NCI-H1105 (cell line): Measurements from ENCODE around the gene CACNA1D.

ENCODE experiments used
- DNase-seq: peaks from one replicate; lab custom pipeline; 2025; lab: John Stamatoyannopoulos, UW

CACNA1D gene

GRCh38 chr3:53822331-53822741 is 327.9 kb downstream of the CACNA1D start:
- no peak for DNase-seq

- no peak for DNase-seq
Measured at GRCh38 chr3:53823026-53823955, 328.9 kb downstream of the CACNA1D start.

GRCh38 chr3:53823956-53824657 is 329.7 kb downstream of the CACNA1D start:
- no peak for DNase-seq

DNA sequence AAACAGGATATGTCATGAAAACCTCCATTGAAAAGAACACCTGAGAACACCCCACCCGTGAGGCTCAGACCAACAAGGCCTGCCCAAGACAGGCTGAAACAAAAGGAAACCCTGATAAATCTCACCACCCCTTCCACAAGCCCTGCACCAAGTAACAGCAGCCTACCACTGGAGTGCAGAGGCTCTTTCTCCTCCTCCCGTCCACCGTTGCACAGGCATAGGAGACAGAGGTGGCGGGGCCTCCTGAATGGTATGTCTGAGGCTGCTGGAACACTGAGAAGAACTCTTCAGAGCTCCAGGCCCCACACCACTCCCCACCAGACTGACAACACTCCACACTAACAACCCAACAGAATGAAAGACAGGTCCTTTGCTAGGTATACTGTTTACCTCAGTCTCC is 330.4 kb downstream of the CACNA1D start:
- DNase-seq: no peak

DNA sequence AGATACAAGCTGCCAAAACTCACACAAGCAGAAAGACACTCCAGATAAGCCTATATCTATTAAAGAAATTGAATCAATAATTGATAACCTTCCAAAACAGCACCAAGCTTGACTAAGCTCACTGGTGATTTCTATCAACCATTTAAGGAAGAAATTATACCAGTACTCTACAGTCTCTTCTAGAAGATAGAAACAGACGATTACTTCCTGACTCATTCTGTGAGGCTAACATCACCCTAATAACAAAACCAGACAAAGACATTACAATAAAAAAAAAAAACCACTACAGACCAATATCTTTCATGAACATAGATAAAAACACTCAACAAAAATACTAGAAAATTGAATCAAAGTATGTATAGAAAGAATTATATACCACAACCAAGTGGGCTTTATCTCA is 331.6 kb downstream of the CACNA1D start:
- no peak for DNase-seq

DNA sequence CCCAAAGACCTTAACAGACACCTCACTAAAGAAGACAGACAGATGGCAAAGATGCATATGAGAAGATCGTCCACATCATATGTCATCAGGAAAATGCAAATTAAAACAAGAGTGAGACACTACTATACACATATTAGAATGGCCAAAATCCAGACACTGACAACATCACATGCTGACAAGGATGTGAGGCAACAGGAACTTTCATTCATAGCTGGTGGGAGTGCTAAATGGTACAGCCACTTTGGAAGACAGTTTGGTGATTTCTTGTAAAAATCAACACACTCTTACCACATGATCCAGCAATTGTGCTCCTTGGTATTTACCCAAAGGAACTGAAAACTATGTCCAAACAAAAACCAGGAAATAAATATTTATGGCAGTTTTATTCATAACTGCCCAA is 334.2 kb downstream of the CACNA1D start:
- DNase-seq: no peak

GRCh38 chr3:53829605-53830004 is 335.2 kb downstream of the CACNA1D start:
- no peak for DNase-seq

DNA sequence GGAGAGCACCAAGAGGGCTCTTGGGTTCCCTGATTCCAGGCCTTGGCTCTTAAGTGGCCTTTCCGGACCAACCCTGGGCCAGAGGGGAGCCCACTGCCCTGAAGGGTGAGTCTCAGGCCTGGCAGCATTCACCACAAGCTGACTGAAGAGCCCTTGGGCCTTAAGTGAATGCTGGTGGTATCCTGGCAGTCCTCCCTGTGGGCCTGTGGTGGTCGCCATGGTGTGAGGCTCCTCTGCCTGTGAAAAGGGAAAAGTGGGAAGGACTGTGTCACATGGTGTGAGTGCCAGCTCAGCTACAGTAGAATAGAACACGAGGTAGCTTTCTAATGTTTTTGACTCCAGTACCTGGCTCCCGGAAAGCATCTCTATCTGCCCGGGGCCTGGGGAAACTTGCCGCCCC is 336.5 kb downstream of the CACNA1D start:
- DNase-seq: no peak

GRCh38 chr3:53833053-53833645 is 338.7 kb downstream of the CACNA1D start:
- no peak for DNase-seq

- no peak for DNase-seq
Measured at GRCh38 chr3:53833700-53834099, 339.3 kb downstream of the CACNA1D start.

- DNase-seq: no peak
Measured at GRCh38 chr3:53834429-53835095, 340.2 kb downstream of the CACNA1D start.

- no peak for DNase-seq
Measured at GRCh38 chr3:53835257-53835656, 340.8 kb downstream of the CACNA1D start.

- no peak for DNase-seq
Measured at GRCh38 chr3:53836084-53836872, 341.9 kb downstream of the CACNA1D start.

- no peak for DNase-seq
Measured at GRCh38 chr3:53837331-53837730, 342.9 kb downstream of the CACNA1D start.

- DNase-seq: no peak
Measured at GRCh38 chr3:53841296-53841695, 346.9 kb downstream of the CACNA1D start.

GRCh38 chr3:53842436-53843194 is 348.2 kb downstream of the CACNA1D start:
- DNase-seq: no peak

DNA sequence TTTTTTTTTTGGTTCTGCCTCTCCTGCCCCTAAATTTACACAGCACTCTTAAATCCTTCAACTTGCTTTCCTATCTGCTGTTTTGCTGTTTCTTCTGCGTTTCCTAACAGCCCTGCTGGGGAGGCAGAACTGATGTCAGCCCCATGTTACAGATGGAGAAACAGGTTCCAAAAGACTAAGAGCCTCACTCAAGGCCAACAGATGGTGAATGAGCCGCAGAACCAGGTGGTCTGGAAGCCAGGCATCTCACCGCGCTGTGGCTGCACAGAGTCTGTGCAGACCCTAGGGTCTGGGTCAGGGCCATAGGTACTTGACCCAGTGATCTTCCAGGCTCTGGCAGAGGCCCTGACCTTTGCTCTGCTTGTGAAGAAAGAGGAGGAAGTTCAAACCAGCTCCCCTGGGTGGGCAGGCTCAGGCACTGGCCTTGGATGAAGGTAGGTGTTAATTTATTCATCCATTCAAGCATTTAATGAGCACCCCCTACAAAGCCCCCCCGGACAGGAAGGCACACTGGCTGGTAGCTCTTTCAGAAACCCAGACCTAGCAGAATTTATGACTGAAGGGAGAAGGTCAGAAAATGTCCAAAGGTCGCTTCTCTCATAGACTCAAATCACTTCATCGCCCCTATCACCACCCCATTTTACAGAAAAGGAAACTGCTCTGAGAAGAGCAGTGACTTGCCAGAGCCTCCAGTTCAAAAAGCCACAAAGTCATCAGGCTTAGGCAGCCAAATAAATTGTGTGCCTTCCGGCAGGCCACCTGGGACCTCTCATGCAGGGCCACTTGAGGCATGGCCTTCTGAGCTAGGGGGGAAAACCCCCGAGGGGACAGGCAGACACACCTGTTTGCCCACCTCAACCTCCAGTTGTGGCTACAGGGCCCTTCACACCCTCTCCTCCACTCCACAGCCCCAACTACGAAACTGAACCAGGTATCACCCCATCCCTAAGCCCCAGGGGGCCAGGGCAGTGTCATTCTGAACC is 349.1 kb downstream of the CACNA1D start:
- no peak for DNase-seq

DNA sequence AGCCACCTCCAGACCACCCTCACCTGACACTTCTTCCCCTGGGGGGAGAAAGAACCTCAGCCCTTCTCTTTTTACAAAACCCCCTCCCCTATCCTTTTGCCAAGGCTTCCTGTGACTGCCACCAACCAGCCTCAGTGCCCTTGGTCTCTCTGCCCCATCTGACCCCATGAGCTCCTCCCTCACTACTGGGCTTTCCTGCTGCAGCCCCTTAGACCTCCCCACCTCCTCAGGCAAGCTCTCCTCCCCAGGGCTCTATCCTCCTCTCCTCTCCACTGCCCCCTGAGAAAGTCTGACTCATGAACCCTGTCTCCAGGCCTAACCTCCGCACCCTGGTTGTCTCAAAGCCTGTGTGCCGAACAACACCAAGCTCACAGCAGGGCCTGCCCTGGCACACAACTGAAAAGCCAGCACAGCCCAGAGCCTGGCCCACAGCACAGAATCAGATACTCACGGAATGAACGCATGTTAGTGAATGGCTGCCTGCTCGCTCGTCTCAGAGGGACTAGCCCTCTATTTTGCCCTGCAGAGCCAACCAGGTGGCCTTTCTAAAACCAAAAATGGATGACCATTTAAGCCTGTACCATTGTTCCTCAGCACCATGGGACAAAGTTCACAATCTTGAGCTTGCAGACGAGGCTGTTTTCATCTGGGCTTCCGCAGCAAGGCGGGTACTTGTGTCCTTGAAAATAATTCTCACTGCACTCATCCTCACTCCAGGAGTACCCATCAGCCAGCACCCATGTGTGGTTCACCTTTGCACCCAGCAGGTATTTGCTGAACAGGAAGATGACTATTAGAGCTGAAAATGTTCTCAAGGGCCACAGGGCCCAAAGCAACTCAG is 350.1 kb downstream of the CACNA1D start:
- no peak for DNase-seq
